GM12891 (cell line): ENCODE results near the gene DHDH.
"Not testable (repeated sequence)": the region's sequence is repeated elsewhere in the genome, so short reads cannot be mapped to it uniquely, and the experiment has no call there.

Source experiments
- PAX5 ChIP-seq: IDR thresholded peaks from 2 replicates; pipeline ENCODE4 v1.6.1; 2011; ENCODE audit warnings: low read length, moderate library complexity, mild to moderate bottlenecking; ENCODE audit not compliant: insufficient read depth, severe bottlenecking
- POLR2A ChIP-seq: IDR thresholded peaks from 2 replicates; pipeline ENCODE4 v1.6.1; 2011; ENCODE audit warnings: low read depth, low read length, control low read depth
- POLR2AphosphoS5 ChIP-seq: IDR thresholded peaks from 2 replicates; pipeline ENCODE4 v1.6.1; 2011; ENCODE audit warnings: low read depth, low read length, control low read depth
- SPI1 ChIP-seq: IDR thresholded peaks from 2 replicates; pipeline ENCODE4 v1.6.1; 2011; ENCODE audit warnings: low read depth, low read length, control low read depth
- TAF1 ChIP-seq: IDR thresholded peaks from 2 replicates; pipeline ENCODE4 v1.6.1; 2011; ENCODE audit warnings: low read depth, low read length, control low read depth

GRCh38 chr19:48919271-48919670, 14.2 kb upstream of the DHDH start:
- TF ChIP-seq POLR2AphosphoS5, SPI1, POLR2A, PAX5, TAF1: not testable (repeated sequence)
